Middle frontal gyrus (tissue), 1 donor: ENCODE data around the gene ELOVL3.
"Not testable (repeated sequence)": the region's sequence is repeated elsewhere in the genome, so short reads cannot be mapped to it uniquely, and the experiment has no call there.

Experiments
- DNase-seq: peaks from one replicate; pipeline ENCODE4 v3.0.0-alpha.2; 2015; ENCODE audit warnings: low spot score; ENCODE audit errors: extremely low spot score

ELOVL3 gene, protein sequence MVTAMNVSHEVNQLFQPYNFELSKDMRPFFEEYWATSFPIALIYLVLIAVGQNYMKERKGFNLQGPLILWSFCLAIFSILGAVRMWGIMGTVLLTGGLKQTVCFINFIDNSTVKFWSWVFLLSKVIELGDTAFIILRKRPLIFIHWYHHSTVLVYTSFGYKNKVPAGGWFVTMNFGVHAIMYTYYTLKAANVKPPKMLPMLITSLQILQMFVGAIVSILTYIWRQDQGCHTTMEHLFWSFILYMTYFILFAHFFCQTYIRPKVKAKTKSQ

DNA sequence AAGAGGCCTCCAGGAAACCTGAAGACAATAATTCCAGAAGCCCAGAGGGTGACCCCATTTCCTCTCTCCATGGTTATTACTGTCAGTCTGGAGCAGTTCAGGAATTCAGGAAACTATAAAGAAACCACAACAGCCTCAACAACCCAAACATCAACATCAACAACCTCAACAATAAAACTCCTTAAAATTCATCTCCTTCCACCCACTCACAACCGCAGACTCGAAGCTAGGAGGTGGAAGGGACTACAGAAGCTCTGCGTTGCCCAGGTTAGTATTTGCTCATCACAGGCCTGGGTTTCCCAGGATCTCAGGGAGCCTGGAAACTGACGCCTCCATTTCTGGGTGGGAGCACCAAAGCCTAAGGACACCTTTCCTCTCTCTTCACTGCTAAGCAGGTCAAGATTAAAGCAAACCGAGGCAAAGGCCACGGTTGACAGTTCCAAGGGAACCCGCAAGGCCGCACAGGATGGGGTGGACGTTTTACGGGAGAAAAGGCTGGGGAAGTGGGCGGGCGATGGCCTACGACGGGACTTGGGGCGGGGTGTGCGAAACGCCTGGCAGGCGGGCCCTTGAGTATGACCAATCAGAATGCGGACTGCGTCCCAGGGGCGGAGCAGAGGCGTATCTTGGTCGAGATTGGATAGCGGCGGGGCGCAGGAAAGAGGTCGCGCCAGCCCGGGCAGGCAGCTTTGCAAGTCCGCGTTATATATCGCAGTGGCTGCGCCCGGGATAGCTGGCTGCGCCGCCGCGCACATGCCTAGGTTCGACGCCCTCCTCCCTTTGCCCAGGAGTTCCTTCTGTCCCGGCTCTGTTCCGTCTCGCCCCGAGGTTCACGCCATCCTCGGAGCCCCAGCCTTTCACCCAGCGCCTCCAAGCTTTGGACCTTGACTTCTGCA, at the start of gene ELOVL3:
TSS of gene ELOVL3 (plus strand) at position 654 of the 896 bp plus-strand sequence. CDS start 250 bp downstream, outside the sequence.
- DNase-seq, result peak; percentile 73

- DNase-seq, result no peak
These were observed 41.5 kb upstream of the ELOVL3 start for GRCh38 chr10:102184606-102185005.

- no peak for DNase-seq
These were observed 40.8 kb upstream of the ELOVL3 start for GRCh38 chr10:102185272-102185671.

DNA sequence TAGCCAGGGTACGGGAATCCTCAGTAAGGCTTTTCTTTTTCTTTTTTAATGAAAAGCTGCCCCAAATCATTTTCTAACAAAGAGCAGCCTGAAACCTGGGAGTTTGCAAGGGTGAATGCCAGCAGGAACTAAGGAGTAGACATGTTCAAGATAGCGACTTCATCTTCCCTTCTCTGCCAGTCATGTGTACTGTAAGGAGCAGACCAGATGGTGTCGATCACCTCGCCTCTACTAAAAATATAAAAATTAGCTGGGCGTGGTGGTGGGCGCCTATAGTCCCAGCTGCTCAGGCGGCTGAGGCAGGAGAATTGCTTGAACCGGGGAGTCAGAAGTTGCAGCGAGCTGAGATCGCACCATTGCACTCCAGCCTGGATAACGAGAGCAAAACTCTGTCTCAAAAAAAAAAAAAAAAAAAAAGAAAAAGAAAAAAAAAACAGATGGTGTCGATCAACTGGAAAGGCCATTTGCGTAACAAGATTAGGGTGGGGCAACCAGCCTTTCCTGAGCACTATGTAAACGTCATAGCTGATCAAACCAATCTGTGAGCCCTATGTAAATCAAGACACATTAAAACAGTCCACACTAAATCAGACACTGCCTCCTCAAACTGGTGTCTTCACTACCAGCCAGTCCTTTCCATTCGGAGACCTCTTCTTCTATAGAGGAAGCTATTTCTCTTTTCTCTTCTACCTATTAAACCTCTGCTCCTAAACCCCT, 40.1 kb upstream of the ELOVL3 start:
- no peak for DNase-seq

DNA sequence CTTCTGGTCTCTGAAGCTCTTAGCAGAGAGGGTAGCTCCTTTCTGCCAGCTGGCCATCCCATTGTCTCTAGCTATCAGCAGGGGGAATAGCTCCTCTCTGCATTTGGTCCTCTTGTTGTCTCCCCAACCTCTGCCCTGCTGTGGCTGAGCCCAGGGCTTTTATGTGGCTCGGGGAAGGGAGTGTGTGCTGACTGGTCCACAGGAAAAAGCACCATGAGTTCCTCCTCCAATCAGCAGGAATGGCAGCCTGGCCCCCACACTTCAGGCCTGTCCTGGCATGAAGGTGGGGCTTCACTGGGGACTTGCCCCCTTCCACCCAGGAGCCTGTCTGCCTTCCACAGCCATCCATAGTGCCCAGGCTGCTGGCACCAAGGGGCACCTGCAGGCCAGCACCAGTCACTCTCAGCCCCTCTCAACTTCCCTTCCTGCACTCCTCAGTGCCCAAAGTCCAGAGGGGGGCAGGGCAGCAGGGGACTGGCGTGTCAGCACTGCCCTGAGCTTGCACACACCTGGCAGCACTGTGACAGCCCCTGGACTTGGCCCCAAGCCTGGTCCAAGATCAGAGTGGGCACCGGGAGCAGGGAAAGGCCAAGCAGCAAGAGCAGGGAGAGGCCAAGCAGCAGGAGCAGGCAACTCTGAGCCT, 37.7 kb upstream of the ELOVL3 start:
- DNase-seq, result no peak

GRCh38 chr10:102188941-102189898, 36.9 kb upstream of the ELOVL3 start:
- not testable (repeated sequence) for DNase-seq

- DNase-seq, result no peak
These were observed 34.1 kb upstream of the ELOVL3 start for GRCh38 chr10:102191956-102192355.

DNA sequence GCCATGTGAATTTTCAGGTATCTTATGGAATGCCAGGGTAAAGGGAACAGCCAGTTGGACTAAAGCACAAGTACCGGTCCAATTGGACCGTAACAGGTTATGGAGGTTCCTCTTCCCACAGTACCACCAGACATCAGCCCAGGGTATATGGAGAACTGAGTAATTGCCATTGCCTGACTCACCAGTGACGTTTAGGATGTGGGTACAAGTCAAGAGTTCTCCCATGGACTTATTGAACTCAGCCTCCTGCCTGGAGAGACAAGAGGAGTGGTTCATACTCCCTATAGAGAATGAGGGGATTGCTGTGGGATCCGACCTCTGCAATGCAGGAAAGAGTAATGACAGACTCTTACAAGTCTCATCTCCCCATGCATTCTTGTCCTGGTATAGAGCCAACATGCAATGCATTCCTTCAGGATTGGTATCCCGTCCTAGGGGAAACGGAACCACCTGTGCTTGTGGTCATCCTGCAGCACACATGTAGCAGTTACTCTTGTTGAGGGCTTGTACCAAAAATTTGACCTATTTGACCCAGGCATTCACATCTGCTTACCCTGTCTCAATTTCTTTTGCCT, 30.7 kb upstream of the ELOVL3 start:
- DNase-seq, result no peak

DNA sequence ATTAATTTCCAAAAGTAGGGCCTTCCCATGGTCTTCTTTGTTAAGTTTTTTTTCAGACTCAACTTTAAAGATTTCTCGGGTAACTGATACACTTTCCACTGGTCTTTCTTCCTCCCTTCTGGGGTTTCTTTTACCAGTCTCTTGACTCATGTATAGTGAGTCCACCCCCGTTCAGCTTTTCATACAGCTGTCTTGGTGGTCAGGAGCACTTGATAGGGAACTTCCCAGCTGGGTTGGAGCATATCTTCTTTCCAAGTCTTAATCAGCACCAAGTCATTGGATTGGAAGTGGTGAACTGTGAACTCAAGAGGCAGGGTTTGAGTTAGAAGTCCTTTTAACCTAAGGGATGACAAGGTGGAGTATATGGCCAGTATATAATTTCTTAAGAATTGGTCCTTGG, 29.2 kb upstream of the ELOVL3 start:
- no peak for DNase-seq

- no peak for DNase-seq
These were observed 28.1 kb upstream of the ELOVL3 start for GRCh38 chr10:102198027-102198426.

DNA sequence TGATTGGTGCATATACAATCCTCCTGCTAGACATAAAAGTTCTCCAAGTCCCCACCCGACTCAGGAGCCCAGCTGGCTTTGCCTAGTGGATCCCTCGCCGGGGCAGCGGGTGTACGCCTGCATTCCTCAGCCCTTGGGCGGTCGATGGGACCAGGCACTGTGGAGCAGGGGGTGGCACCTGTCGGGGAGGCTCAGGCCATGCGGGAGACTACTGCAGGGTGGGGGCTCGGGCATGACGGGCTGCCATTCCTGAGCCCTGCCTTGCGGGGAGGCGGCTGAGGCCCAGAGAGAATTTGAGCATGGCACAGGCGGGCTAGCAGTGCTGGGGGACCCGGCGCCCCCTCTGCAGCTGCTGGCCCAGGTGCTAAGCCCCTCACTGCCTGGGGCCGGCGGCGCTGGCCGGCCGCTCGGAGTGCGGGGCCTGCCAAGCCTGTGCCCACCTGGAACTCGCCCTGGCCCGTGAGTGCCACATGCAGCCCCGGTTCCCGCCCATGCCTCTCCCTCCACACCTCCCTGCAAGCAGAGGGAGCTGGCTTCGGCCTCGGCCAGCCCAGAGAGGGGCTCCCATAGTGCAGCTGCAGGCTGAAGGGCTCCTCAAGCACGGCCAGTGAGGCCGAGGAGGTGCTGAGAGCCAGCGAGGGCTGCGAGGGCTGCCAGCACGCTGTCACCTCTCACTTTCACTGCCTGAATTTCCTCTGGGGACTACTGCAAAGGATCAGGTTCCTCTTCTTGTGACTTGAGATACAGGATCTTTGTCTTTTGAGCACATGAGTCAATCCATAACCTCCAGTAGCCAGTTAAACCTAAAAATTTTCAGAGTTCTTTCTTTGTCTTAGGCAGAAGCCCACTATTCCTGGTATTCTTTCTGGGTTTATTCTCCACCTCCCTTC, 25.1 kb upstream of the ELOVL3 start:
- no peak for DNase-seq

GRCh38 chr10:102202386-102202785, 23.7 kb upstream of the ELOVL3 start:
- DNase-seq, result no peak

GRCh38 chr10:102208311-102209035, 17.6 kb upstream of the ELOVL3 start:
- no peak for DNase-seq

GRCh38 chr10:102211615-102212299, 14.3 kb upstream of the ELOVL3 start:
- no peak for DNase-seq

GRCh38 chr10:102213599-102213998, 12.5 kb upstream of the ELOVL3 start:
- not testable (repeated sequence) for DNase-seq

- DNase-seq, result no peak
These were observed 6.7 kb upstream of the ELOVL3 start for GRCh38 chr10:102219370-102219769.

DNA sequence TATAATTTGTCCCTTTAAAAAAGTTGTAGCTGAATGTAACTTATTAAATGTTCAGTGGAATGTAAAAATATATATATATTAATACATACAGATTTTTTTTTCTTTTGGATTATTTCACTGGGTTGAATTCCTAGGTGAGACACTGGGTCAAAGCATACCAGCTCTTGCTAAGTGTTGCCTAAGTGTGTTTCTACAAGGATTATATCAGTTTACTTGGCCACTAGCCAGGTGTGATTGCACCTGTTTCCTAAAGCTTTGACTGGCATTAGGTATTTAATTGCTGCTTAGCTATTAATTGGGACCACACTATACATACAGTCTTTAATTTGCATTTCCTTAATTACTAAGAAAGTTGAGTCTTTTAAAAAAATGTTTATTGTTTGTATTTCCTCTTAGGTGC, 5.5 kb upstream of the ELOVL3 start:
- DNase-seq, result no peak

DNA sequence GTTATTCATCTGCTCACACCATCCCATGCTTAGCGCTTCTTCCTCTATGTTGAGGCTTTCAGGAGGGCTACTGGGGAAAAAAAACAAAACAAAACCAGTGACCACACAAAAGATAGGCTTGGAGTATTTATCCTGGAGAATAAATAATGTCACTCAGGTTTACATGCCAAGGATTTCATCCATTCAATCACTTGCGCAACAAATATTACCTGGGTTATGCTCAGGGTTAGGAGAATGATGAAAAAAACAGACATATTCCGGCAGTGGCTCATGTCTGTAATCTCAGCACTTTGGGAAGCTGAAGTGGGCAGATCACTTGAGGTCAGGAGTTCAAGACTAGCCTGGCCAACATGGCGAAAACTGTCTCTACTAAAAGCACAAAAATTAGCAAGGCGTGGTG, 3.3 kb upstream of the ELOVL3 start:
- no peak for DNase-seq
